Natural killer cell (primary cell): Measurements from ENCODE around the gene PDZRN3. TPM values are rescaled to one million over a fixed set of nuclear protein-coding genes. Genes with fewer than 3 reads are reported as not detected.

Experiments
- ATAC-seq, 3 donors: fragments of 150-1000 bp in 2 of 3; fragments of 200-7000 bp in 1 of 3; cut with Tn5 transposase; 1 replicate in 1 of 3; 2 replicates in 2 of 3; pipeline ENCODE4 v1.10.0; 2021; ENCODE audit warnings: mild to moderate bottlenecking in 2 of 3, moderate library complexity in 2 of 3
- DNase-seq, 2 donors: peaks; one replicate each; pipeline versions ENCODE4 v3.0.0 to v3.0.0-alpha.2; 2013 to 2021; ENCODE audit warnings: mixed read lengths in 1 of 2
- H3K27ac ChIP-seq: one replicate; pipeline ENCODE4 v1.5.1; 2013; ENCODE audit warnings: mild to moderate bottlenecking, low read length
- H3K27me3 ChIP-seq: one replicate; pipeline ENCODE4 v1.6.1; 2013; ENCODE audit warnings: low read length; ENCODE audit not compliant: control insufficient read depth, insufficient read depth
- H3K36me3 ChIP-seq: one replicate; pipeline ENCODE4 v1.6.1; 2013; ENCODE audit warnings: low read length; ENCODE audit not compliant: control insufficient read depth, insufficient read depth
- H3K4me1 ChIP-seq: one replicate; pipeline ENCODE4 v1.6.1; 2013; ENCODE audit warnings: low read length; ENCODE audit not compliant: control insufficient read depth, insufficient read depth
- H3K4me3 ChIP-seq: one replicate; pipeline ENCODE4 v1.5.1; 2013; ENCODE audit warnings: low read length
- H3K9me3 ChIP-seq: one replicate; pipeline ENCODE4 v1.6.1; 2013; ENCODE audit warnings: low read length; ENCODE audit not compliant: control insufficient read depth, insufficient read depth
- H3K27ac Mint-ChIP-seq, 2 donors: one replicate each; pipeline ENCODE4 v1.8.0; 2022; ENCODE audit warnings: mild to moderate bottlenecking in 2 of 2, mixed read lengths in 2 of 2, moderate library complexity in 1 of 2
- H3K27me3 Mint-ChIP-seq, 2 donors: one replicate each; pipeline ENCODE4 v1.8.0; 2022; ENCODE audit warnings: low read depth in 2 of 2, mixed read lengths in 2 of 2
- H3K36me3 Mint-ChIP-seq: one replicate; pipeline ENCODE4 v1.8.0; 2022; ENCODE audit warnings: mixed read lengths
- H3K4me1 Mint-ChIP-seq, 2 donors: one replicate each; pipeline ENCODE4 v1.8.0; 2022; ENCODE audit warnings: mixed read lengths in 2 of 2
- H3K4me3 Mint-ChIP-seq: one replicate; pipeline ENCODE4 v1.8.0; 2022; ENCODE audit warnings: mild to moderate bottlenecking, moderate library complexity, mixed read lengths
- H3K9me3 Mint-ChIP-seq, 2 donors: one replicate each; pipeline ENCODE4 v1.8.0; 2022; ENCODE audit warnings: mixed read lengths in 2 of 2
- WGBS: methylation state at CpG from one replicate; pipeline ENCODE4 v1.1.7; 2013; ENCODE audit warnings: missing lambda C conversion rate; ENCODE audit not compliant: insufficient coverage; 5-methylcytosine and 5-hydroxymethylcytosine counted together
- intact Hi-C: fragments of 100-400 bp; cut with micrococcal nuclease; formaldehyde crosslinking; loops from one replicate; pipeline ENCODE4 v1.14.2; 2022
- total RNA-seq, 4 donors: library from RNA; stranded (reverse); fragments of 120-200 nt in 1 of 4; gene quantifications; one replicate each; pipeline versions ENCODE4 v1.2.3 to v1.2.4, GENCODE V29; 2013 to 2022
- TF ChIP-seq, protein P1 (sequence below): fragments of 200-600 bp; IDR thresholded peaks from one replicate; pipeline ENCODE4 v1.8.0; 2022; ENCODE audit warnings: antibody characterized with exemption

Gene PDZRN3
- total RNA-seq, 3 donors from 2014 or later (not counting 1 experiment from before 2014, with no cell fraction given), result not detected

DNA sequence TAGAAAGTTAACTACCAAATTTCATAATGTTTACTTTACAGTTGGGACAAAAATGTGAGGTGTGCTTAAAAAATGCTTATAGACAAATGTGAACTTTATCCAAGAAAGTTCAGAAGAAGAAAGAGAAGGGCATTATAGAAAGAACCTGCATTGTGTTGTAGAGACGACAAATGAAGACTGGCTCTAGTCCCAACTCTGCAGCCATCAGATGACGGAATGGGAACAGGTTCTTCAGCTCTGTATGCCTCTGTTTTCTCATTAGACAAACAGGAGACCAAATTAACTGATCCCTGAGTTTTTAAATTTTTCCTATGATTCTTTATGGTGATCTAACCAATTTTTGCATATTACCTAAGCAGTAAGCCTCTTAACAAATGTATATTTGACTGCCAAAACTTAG lies 49.2 kb downstream of the PDZRN3 start:
- TF ChIP-seq, protein P1, sequence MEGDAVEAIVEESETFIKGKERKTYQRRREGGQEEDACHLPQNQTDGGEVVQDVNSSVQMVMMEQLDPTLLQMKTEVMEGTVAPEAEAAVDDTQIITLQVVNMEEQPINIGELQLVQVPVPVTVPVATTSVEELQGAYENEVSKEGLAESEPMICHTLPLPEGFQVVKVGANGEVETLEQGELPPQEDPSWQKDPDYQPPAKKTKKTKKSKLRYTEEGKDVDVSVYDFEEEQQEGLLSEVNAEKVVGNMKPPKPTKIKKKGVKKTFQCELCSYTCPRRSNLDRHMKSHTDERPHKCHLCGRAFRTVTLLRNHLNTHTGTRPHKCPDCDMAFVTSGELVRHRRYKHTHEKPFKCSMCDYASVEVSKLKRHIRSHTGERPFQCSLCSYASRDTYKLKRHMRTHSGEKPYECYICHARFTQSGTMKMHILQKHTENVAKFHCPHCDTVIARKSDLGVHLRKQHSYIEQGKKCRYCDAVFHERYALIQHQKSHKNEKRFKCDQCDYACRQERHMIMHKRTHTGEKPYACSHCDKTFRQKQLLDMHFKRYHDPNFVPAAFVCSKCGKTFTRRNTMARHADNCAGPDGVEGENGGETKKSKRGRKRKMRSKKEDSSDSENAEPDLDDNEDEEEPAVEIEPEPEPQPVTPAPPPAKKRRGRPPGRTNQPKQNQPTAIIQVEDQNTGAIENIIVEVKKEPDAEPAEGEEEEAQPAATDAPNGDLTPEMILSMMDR, result no peak

DNA sequence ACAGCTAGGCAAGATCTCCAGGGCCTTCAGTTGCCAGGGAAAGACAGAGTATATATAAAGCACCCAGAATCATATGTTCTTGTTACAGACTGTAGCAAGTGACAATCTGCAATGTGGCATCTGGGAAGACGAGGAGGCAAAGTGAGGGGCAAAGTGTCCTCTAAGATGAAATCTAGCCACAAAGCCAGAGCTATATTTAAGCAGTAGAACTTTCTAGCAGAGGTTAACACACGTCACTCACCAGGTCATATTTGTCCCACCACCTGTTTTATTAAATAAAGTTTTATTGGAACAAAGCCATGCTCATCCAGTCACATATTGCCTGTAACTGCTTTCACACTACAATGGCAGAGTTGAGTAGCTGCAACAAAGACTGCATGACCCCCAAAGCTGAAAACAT lies 51.5 kb downstream of the PDZRN3 start:
- no peak for ATAC-seq
- Histone ChIP-seq H3K4me3 (no peak overlapping the region), H3K27ac (no peak overlapping the region), H3K27me3 (no peaks in the 10 kb centered on the region), H3K4me1 (no peaks in the 10 kb centered on the region), H3K36me3 (no peaks in the 10 kb centered on the region), H3K9me3 (no peaks in the 10 kb centered on the region)
- H3K27me3 Mint-ChIP-seq, result peaks cover 0 to 14% of the 10 kb centered on the region in 2 donors
- no peak overlapping the region for H3K27ac Mint-ChIP-seq
- H3K36me3 Mint-ChIP-seq, result no peaks in the 10 kb centered on the region
- TF ChIP-seq, protein P1, result no peak
- no peak overlapping the region for H3K4me3 Mint-ChIP-seq
- intact Hi-C loops, result no loop called here
- DNase-seq, result no peak
- H3K4me1 Mint-ChIP-seq, result no peaks in the 10 kb centered on the region
- WGBS, result 82% methylated on average over 2 of the region's 2 CpGs
- peaks cover 2 to 5% of the 10 kb centered on the region in 2 donors for H3K9me3 Mint-ChIP-seq

More for the DNA sequence above, 49.2 kb downstream of the PDZRN3 start:
- H3K4me1 Mint-ChIP-seq, result no peaks in the 10 kb centered on the region
- H3K4me1 ChIP-seq, result no peaks in the 10 kb centered on the region
- H3K4me3 Mint-ChIP-seq, result no peak overlapping the region
- no peaks in the 10 kb centered on the region for H3K27me3 ChIP-seq
- intact Hi-C loops, result no loop called here
- DNase-seq, result no peak
- ATAC-seq, result no peak
- H3K27me3 Mint-ChIP-seq, result peaks cover 0 to 14% of the 10 kb centered on the region in 2 donors
- H3K9me3 Mint-ChIP-seq, result peaks cover 2 to 5% of the 10 kb centered on the region in 2 donors
- H3K27ac Mint-ChIP-seq, result no peak overlapping the region
- H3K4me3 ChIP-seq, result no peak overlapping the region
- H3K27ac ChIP-seq, result no peak overlapping the region
- no peaks in the 10 kb centered on the region for H3K36me3 ChIP-seq
- 66% methylated on average over 2 of the region's 2 CpGs for WGBS
- H3K9me3 ChIP-seq, result no peaks in the 10 kb centered on the region
- H3K36me3 Mint-ChIP-seq, result no peaks in the 10 kb centered on the region

- DNase-seq (no peak), ATAC-seq (no peak)
- Mint-ChIP-seq H3K4me1 (no peaks in the 10 kb centered on the region), H3K4me3 (no peak overlapping the region), H3K9me3 (no peaks in the 10 kb centered on the region), H3K36me3 (no peaks in the 10 kb centered on the region), H3K27me3 (peaks cover 0 to 14% of the 10 kb centered on the region in 2 donors), H3K27ac (no peak overlapping the region)
- Histone ChIP-seq H3K9me3 (no peaks in the 10 kb centered on the region), H3K27ac (no peak overlapping the region), H3K4me3 (no peak overlapping the region), H3K27me3 (no peaks in the 10 kb centered on the region), H3K4me1 (no peaks in the 10 kb centered on the region), H3K36me3 (no peaks in the 10 kb centered on the region)
- intact Hi-C loops, result no loop called here
- 78% methylated on average over 3 of the region's 3 CpGs for WGBS
- TF ChIP-seq, protein P1, result no peak
Measured at GRCh38 chr3:73572368-73572767, 52.4 kb downstream of the PDZRN3 start.

DNA sequence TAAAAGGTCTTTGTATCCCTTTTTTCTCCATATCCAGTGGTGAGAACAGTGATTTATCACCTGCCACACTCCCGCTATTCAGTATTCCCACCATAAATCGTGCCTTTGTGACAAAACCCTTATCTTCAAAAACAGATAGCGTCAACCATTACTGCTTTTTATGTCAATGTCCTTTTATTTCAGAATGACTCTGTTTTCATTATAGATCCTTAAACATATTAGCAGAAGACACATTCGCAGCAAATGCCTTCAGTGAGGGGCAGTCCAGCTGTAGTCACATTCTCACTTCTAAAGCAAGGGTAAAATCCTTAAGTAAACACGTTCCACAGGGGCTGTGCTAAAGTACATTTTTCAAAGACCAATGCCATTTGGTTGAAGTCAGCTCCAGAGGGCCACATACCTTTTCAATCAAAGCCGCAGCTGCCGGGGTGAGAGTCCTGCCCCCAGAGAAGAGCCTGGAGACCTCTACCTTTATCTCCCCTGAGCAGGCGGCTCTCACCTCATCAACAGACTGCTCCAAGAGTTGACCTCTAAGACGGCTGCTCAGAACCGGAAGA lies 53.4 kb downstream of the PDZRN3 start:
- H3K27ac ChIP-seq, result no peak overlapping the region
- Mint-ChIP-seq H3K4me3 (no peak overlapping the region), H3K27ac (no peak overlapping the region), H3K36me3 (no peaks in the 10 kb centered on the region), H3K4me1 (no peaks in the 10 kb centered on the region), H3K27me3 (peaks cover 0 to 14% of the 10 kb centered on the region in 2 donors), H3K9me3 (no peaks in the 10 kb centered on the region)
- intact Hi-C loops, result no loop called here
- DNase-seq (no peak), ATAC-seq (no peak)
- H3K36me3 ChIP-seq, result no peaks in the 10 kb centered on the region
- no peaks in the 10 kb centered on the region for H3K4me1 ChIP-seq
- TF ChIP-seq, protein P1, result no peak
- H3K9me3 ChIP-seq, result no peaks in the 10 kb centered on the region
- 5% methylated on average over 10 of the region's 10 CpGs for WGBS
- H3K27me3 ChIP-seq, result no peaks in the 10 kb centered on the region
- no peak overlapping the region for H3K4me3 ChIP-seq
